Neural cell (in vitro differentiated cells): ENCODE measurements around the gene MPPED1. TPM values are rescaled to one million over a fixed set of nuclear protein-coding genes. Genes with fewer than 3 reads are reported as not detected.

ENCODE experiments used
- H2AFZ ChIP-seq: fragments of 200-600, 300-800 bp; sonication (generic), shearing (Covaris generic); 2 replicates; pipeline ENCODE4 v1.6.0; 2014; ENCODE audit warnings: low read depth, mild to moderate bottlenecking, antibody characterized with exemption, low read length, moderate library complexity
- H3F3A ChIP-seq: fragments of 200-600 bp; shearing (Covaris generic); 2 replicates; pipeline ENCODE4 v1.6.1; 2016; ENCODE audit warnings: mild to moderate bottlenecking, moderate library complexity, mixed read lengths, antibody characterized with exemption, low read length; ENCODE audit not compliant: insufficient read depth, poor library complexity, severe bottlenecking
- H3K27ac ChIP-seq: fragments of 200-600, 300-800 bp; sonication (generic), shearing (Covaris generic); 2 replicates; pipeline ENCODE4 v1.5.1; 2014; ENCODE audit warnings: mild to moderate bottlenecking, low read length, moderate library complexity
- H3K27me3 ChIP-seq: fragments of 300-800, 200-600 bp; sonication (generic), shearing (Covaris generic); 2 replicates; pipeline ENCODE4 v1.6.0; 2014; ENCODE audit warnings: mild to moderate bottlenecking, low read depth, low read length, moderate library complexity; ENCODE audit not compliant: insufficient read depth
- H3K36me3 ChIP-seq: fragments of 300-800, 200-600 bp; sonication (generic), shearing (Covaris generic); 2 replicates; pipeline ENCODE4 v1.5.1; 2014; ENCODE audit warnings: mild to moderate bottlenecking, antibody characterized with exemption, low read length, moderate library complexity; ENCODE audit not compliant: insufficient read depth
- H3K4me2 ChIP-seq: fragments of 300-800, 200-600 bp; sonication (generic), shearing (Covaris generic); 2 replicates; pipeline ENCODE4 v1.6.0; 2014; ENCODE audit warnings: mild to moderate bottlenecking, low read length
- H3K4me3 ChIP-seq: fragments of 300-800, 200-600 bp; sonication (generic), shearing (Covaris generic); 2 replicates; pipeline ENCODE4 v1.5.1; 2014; ENCODE audit warnings: mild to moderate bottlenecking, low read length, moderate library complexity
- H3K79me2 ChIP-seq: fragments of 200-600 bp; shearing (Covaris generic); replicated peaks from 2 replicates; pipeline ENCODE4 v1.6.0; 2014; ENCODE audit warnings: mild to moderate bottlenecking, low read length, moderate library complexity; ENCODE audit not compliant: insufficient read depth
- H3K9ac ChIP-seq: fragments of 300-800, 200-600 bp; sonication (generic), shearing (Covaris generic); 2 replicates; pipeline ENCODE4 v1.6.1; 2016; ENCODE audit warnings: mild to moderate bottlenecking, low read length, mixed read lengths
- H3K9me2 ChIP-seq: fragments of 200-600 bp; shearing (Covaris generic); 2 replicates; pipeline ENCODE4 v1.6.1; 2016; ENCODE audit warnings: mild to moderate bottlenecking, low read length, mixed read lengths; ENCODE audit not compliant: insufficient read depth
- H3K9me3 ChIP-seq: fragments of 200-600, 300-800 bp; sonication (generic), shearing (Covaris generic); 2 replicates; pipeline ENCODE4 v1.6.1; 2016; ENCODE audit warnings: mild to moderate bottlenecking, mixed run types, low read length, moderate library complexity, mixed read lengths
- H4K20me1 ChIP-seq: fragments of 200-600 bp; shearing (Covaris generic); 2 replicates; pipeline ENCODE4 v1.6.1; 2016; ENCODE audit warnings: mild to moderate bottlenecking, mixed run types; ENCODE audit not compliant: insufficient read depth
- CTCF ChIP-seq: fragments of 450-650 bp; IDR thresholded peaks from 2 replicates; pipeline ENCODE4 v1.5.1; 2014; ENCODE audit warnings: antibody characterized with exemption, mild to moderate bottlenecking, moderate library complexity; ENCODE audit not compliant: poor library complexity, severe bottlenecking
- EP300 ChIP-seq: fragments of 450-650 bp; conservative IDR thresholded peaks from 2 replicates; pipeline ENCODE4 v1.6.1; 2014; ENCODE audit warnings: antibody characterized with exemption, mild to moderate bottlenecking, moderate library complexity; ENCODE audit not compliant: poor library complexity, severe bottlenecking
- EZH2 ChIP-seq: fragments of 200-600, 300-800 bp; shearing (Covaris generic), sonication (generic); IDR thresholded peaks from 2 replicates; pipeline ENCODE4 v1.6.1; 2014; ENCODE audit warnings: antibody characterized with exemption, low read length, borderline replicate concordance, mild to moderate bottlenecking; ENCODE audit not compliant: insufficient read depth, poor library complexity, severe bottlenecking
- MXI1 ChIP-seq: fragments of 450-650 bp; conservative IDR thresholded peaks from 2 replicates; pipeline ENCODE4 v1.6.1; 2014; ENCODE audit warnings: antibody characterized with exemption, mild to moderate bottlenecking; ENCODE audit not compliant: poor library complexity, severe bottlenecking
- POLR2AphosphoS5 ChIP-seq: IDR thresholded peaks from 2 replicates; pipeline ENCODE4 v1.6.1; 2012
- RAD21 ChIP-seq: fragments of 450-650 bp; conservative IDR thresholded peaks from 2 replicates; pipeline ENCODE4 v1.6.1; 2014; ENCODE audit warnings: antibody characterized with exemption, mild to moderate bottlenecking, moderate library complexity
- REST ChIP-seq: IDR thresholded peaks from 2 replicates; pipeline ENCODE4 v1.6.1; 2012; ENCODE audit warnings: borderline replicate concordance
- SMC3 ChIP-seq: fragments of 450-650 bp; conservative IDR thresholded peaks from 2 replicates; pipeline ENCODE4 v1.6.1; 2014; ENCODE audit warnings: antibody characterized with exemption, mild to moderate bottlenecking, moderate library complexity; ENCODE audit not compliant: poor library complexity
- TAF1 ChIP-seq: IDR thresholded peaks from 2 replicates; pipeline ENCODE4 v1.6.1; 2012; ENCODE audit warnings: low read depth
- polyA plus RNA-seq: library from polyadenylated mRNA; depleted of rRNA; stranded (reverse); fragments of >200 nt; gene quantifications from 2 replicates; pipeline ENCODE4 v1.2.3, GENCODE V29; 2014

MPPED1 gene
- polyA plus RNA-seq, 1 donor from 2014 or later: 33.4 TPM

GRCh38 chr22:43473441-43473840, 61.6 kb downstream of the MPPED1 start:
- Histone ChIP-seq H3K36me3 (no peaks in the 10 kb centered on the region), H2AFZ (no peak overlapping the region), H3K27ac (no peak overlapping the region), H3K27me3 (no peaks in the 10 kb centered on the region), H3K79me2 (no peaks in the 10 kb centered on the region), H3F3A (no peaks in the 10 kb centered on the region), H3K4me3 (no peak overlapping the region), H4K20me1 (no peaks in the 10 kb centered on the region), H3K9me2 (no peaks in the 10 kb centered on the region), H3K9me3 (no peaks in the 10 kb centered on the region), H3K4me2 (no peak overlapping the region), H3K9ac (no peak overlapping the region)
- TF ChIP-seq TAF1 (no peak), MXI1 (no peak), EP300 (no peak), REST (no peak), POLR2AphosphoS5 (no peak), CTCF (no peak), EZH2 (no peak), RAD21 (no peak), SMC3 (no peak)

GRCh38 chr22:43474161-43475101, 62.6 kb downstream of the MPPED1 start:
- no peak overlapping the region for H3K27ac ChIP-seq
- H3K9me2 ChIP-seq: no peaks in the 10 kb centered on the region
- H3K27me3 ChIP-seq: no peaks in the 10 kb centered on the region
- H3K36me3 ChIP-seq: no peaks in the 10 kb centered on the region
- H3K4me2 ChIP-seq: no peak overlapping the region
- H2AFZ ChIP-seq: no peak overlapping the region
- no peak for TF ChIP-seq POLR2AphosphoS5
- no peak for TF ChIP-seq REST
- TF ChIP-seq EP300: no peak
- TF ChIP-seq TAF1: no peak
- TF ChIP-seq CTCF: no peak
- TF ChIP-seq SMC3: no peak
- TF ChIP-seq RAD21: no peak
- no peak for TF ChIP-seq MXI1
- TF ChIP-seq EZH2: no peak
- no peaks in the 10 kb centered on the region for H3F3A ChIP-seq
- no peaks in the 10 kb centered on the region for H4K20me1 ChIP-seq
- no peak overlapping the region for H3K4me3 ChIP-seq
- no peak overlapping the region for H3K9ac ChIP-seq
- no peaks in the 10 kb centered on the region for H3K79me2 ChIP-seq
- no peaks in the 10 kb centered on the region for H3K9me3 ChIP-seq
